Middle frontal gyrus (tissue), 1 donor: Measurements from ENCODE around the gene NEK6.

Experiments
- DNase-seq: peaks from one replicate; pipeline ENCODE4 v3.0.0-alpha.2; 2015; ENCODE audit warnings: low spot score; ENCODE audit errors: extremely low spot score

Gene NEK6

DNA sequence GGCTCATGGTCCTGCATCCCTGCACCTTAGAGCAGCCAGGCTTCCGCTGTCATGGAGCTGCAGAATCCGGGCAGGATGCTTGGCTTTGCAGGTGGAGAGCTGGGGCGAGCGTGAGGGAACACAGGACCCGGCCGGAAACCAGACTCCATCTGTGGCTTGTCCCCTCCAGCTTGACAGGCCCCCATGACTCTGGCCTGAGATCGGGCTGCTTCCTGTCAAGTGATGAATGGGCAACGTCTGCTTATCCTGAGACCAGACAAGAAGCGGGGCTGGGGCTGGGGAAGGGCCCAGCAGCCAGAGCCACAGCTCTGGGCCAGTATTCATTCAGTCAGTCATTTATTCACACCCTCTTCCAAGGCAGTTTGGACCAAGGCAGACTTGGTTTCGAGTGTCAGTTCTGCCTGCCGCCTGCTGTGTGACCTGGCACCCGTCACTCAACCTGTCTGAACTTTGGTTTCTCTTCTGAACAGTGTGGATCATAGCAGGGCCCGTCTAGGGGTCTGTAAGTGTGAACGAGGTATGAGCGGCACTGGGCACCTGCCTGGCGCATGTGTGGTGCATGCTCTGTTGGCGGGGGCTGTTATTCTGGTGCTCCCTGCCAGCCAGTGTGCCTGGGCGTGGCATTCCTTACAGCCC is 37.5 kb downstream of the NEK6 start:
- no peak for DNase-seq

DNA sequence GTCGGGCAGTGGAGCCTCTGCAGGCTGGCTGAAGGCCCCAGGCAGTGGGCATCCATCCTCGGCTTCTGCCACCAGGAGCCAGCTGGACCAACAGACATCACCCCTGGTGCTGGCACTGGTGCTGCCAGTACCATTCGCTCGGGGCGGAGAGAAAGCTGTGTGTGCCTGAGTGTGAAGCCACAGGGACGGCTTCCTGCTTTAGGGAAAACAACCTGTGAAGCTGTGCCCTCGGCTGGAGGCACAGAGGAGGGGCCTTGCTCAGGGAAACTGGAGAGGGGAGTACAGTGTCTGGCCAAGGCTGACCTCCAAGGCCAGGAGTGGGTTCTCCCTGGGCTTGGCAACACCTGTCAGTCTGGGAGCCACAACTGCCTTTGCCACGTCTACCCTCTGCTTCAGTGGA is 38.3 kb downstream of the NEK6 start:
- no peak for DNase-seq

DNA sequence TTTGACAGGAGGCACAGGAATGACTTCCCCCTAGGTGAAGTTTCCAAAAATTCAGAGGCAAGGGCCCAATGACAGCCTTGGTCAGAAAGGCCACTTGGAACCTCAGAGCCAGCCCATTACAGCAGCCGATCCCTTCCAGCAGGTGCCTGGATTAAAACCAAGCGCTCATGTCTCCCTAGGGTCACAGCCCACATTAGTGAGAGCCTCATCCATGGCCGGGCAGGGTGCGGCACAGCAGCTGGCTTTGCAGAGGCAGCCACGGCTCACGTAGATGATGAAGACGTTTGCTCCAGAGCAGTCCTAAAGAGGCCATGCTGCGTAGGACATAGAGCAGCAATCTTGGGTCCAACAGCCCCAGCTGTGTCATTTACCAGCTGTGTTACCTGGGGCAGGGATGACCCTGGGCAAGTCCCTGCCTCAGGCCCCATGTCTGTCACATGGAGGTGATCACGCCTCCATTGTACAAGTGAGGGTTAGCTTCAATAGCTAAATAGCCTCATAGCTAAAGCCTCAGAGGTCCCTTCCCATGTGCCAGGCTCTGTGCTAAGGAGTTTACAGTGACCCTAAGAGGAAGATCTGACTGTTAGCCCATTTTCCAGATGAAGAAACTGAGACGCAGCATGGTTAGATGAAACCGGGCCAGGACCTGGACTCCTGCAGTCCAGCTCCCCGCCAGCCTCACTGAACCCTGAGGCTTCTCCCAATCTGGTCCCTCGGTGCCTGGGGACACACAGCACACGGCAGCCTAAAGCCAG is 39.2 kb downstream of the NEK6 start:
- DNase-seq: no peak

GRCh38 chr9:124297551-124297901 is 39.8 kb downstream of the NEK6 start:
- DNase-seq: no peak

- no peak for DNase-seq
Measured at GRCh38 chr9:124297915-124298645, 40.3 kb downstream of the NEK6 start.

DNA sequence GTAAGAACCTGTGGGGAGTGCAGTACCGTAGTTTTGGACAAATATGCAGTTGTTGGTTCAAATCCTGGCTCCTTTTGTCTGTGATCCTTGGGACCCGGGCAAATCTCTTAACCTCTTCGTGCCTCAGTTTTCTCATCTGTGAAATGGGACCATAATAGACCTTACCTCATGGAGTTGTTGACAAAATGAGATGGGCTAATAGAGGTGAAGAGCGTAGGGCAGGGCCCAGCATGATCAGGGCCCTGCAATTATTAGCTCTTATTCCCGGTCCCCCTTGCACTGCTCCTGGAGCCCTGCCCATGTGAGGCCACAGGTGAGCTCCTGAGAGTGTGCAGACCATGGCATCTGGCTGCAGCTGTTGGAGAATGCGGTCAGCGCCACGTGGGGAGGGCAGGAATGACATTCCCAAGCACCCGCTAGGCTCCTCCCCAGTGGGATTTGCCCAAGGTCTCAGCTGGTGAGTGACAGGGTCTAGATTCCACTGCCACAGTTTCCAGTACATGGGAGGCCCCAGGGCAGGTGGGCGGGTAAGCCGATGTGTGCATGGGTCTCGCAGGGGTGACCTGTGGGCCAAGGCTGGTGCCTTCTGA is 41.0 kb downstream of the NEK6 start:
- DNase-seq: no peak

DNA sequence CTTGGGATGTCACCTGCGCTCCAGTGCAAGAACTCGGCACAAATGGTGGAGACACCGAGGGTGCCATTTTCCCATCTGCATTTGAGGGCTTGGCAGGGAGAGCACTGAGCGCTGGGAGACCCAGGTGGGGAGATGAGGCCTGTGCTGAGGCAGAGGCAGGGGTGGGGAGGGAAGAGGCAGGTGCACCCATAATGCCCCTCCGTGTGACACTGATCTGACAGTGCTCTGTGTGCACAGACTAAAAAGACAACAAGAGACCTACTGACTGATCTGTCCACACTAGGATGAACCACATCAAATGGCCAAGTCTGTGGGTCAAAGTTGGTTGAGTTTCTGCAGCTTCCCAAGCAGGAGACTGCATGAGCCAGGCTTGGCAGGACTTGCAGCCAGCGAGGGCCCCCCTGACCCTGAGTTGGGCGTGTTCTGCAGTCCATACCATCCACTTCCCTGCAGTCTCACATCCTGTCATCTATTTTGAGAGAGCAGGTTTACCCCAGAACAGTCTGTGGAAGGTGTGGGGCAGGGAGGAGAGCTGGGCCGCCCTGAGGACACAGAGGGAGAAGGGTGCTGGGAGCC is 41.9 kb downstream of the NEK6 start:
- DNase-seq: no peak

- no peak for DNase-seq
Measured at GRCh38 chr9:124300312-124300711, 42.6 kb downstream of the NEK6 start.

GRCh38 chr9:124302921-124303320 is 45.2 kb downstream of the NEK6 start:
- no peak for DNase-seq

DNA sequence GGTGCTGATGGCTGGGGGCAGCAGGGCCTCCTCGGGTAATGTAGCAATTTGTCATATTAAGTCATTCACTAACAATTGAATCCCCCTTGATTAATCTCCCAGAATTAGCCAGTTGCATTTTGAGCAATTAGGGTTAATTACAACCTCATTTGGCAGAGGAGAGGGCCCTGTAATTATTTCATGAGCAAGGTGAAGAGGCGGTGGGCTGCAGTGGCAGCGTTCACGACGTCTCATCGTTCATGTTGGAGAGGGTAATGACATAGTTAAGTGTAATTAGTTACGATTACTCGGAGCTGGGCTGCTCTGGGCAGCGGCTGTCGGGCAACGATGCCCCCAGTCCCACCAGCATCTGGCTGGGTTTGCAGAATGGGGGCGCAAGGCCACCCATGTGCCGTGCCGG is 46.0 kb downstream of the NEK6 start:
- DNase-seq: no peak

DNA sequence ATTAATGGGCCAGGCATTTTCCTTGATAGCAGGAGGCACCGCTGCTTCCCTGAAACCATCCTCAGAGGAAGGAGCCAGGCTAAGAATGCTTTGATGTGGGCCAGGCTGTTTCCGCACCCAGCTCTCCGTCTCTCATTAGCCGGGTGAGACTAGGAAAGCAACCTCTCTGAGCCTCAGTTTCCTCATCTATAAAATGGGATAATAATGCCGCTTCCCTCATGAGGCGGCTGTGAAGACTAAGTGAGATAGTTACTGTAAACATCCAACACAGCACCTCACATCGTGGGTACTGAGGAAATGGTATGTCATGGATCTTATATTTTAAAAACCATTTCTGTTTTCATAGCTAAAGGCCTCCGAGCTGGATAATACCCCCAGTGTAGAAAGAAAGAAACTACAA is 46.5 kb downstream of the NEK6 start:
- DNase-seq: no peak

- no peak for DNase-seq
Measured at GRCh38 chr9:124306098-124306735, 48.5 kb downstream of the NEK6 start.

GRCh38 chr9:124307379-124308030 is 49.8 kb downstream of the NEK6 start:
- no peak for DNase-seq

DNA sequence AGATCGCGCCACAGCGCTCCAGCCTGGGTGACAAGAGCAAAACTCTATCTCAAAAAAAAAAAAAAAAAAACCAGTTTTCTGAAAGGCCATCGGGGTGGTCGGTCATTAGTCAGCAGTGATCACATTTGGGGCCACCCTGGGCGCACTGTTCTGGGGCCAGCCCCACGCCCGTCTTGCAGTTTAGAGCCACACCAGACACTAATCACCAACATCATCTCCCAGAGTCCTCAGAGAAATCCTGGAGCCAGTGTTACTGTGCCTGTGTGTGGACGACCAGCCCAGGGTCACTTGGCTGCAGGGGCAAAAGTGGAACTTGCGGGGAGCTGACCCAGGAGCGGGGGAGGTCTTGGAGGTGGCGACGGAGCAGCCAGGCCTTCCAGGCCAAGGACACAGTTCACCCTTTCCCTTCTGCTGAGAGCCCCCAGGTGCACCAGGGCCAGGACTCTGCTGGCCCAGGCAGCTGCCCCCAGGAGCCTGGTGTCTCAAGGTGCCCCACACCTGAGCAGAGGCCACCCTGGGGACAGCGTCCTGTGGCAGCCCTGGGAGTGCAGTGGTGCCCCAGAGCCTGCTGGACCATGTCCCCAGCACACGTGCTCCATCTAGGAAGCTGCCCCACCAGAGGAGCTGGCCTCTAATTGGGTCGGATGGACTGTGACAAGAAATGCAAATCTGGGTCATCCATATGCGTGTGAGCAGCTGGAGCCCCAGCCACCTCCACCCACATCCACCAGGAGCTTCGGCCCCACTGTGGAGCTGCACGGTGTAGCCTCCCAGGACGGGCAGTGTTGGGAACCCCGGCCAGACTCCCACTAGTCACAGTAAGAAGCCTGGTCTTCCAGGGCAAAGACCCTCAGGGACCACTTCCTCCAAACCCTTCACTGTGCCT is 51.1 kb downstream of the NEK6 start:
- DNase-seq: no peak

DNA sequence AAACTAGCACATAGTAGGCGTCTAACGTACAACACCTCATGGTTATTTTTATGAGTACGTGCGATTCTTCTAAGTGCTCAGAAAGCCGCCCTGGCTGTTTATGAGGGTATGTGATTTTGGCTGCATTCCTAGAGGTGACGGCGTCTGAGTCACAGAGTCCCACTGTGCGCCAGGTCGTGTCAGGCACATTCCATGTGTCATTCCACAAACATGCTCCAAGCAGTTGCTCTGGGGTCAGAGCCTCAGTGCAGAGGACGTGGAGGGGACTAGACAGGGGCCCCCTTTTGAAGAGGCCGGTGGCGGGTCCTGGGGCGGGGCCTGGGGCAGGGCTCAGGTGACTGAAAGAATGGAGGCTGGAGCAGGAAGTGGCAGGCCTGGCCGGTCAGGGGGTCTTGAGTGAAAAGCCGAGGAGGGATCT is 51.9 kb downstream of the NEK6 start:
- no peak for DNase-seq

- DNase-seq: no peak
Measured at GRCh38 chr9:124311283-124311682, 53.5 kb downstream of the NEK6 start.

- no peak for DNase-seq
Measured at GRCh38 chr9:124312290-124313265, 54.8 kb downstream of the NEK6 start.

DNA sequence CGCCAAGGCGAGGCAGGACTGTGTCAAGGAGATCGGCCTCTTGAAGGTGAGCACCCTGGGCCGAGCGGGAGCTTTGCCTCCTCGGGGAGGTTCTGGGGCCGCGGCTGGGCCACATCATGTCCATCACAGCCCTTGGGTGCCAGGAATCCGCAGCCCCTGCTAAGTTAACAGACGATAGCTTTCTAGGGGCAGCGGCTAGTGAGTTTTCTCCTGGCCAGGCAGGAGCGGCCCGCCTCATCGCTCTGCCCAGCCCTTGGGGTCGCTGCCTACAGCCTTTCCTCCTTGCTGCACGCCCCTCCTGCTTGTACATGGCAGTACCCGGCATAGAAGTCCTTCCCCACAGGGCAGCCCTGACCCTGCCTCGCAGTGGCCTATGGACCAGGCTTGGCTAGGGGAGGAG is 56.2 kb downstream of the NEK6 start:
- DNase-seq: no peak

DNA sequence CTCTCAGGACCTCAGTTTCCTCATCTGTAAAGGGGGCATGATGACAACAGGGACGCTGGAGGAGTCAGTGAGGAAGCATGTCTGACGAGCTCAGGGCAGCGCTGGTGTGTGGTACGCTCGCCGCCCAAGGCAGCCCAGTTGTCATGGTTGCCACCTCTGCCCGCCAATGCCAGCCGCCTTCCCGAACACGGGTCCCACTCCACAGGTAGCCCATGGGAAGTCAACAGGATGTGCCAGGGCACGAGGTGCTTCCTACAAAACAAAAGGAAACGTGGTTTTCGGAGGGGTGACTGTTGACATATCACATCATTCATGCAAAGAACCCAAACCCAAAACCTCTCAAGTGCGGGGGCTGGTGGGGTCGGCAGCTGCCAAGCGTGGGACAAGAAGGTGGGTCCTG is 58.1 kb downstream of the NEK6 start:
- DNase-seq: no peak
